Endothelial cell of umbilical vein (primary cell): Measurements from ENCODE around the gene RALGAPB. TPM values are rescaled to one million over a fixed set of nuclear protein-coding genes. Genes with fewer than 3 reads are reported as not detected.

Experiments
- BruUV-seq: library from RNA; stranded (reverse); fragments of 400-500 nt; replicated peaks from 2 replicates; lab custom pipeline; 2021; lab: Mats Ljungman, UMichigan
- CTCF ChIA-PET: fragments of 300-600, 350-600 bp; sonication (Branson Sonifier 250); formaldehyde crosslinking; loops from one replicate; lab custom pipeline; 2021; ENCODE audit warnings: antibody characterized with exemption, inconsistent platforms; lab: Charles Lee
- POLR2A ChIA-PET: fragments of 300-600, 350-600 bp; sonication (Branson Sonifier 250); formaldehyde crosslinking; loops from one replicate; lab custom pipeline; 2021; ENCODE audit warnings: antibody characterized with exemption, inconsistent platforms; lab: Charles Lee
- DNase-seq: peaks from one replicate; pipeline ENCODE4 v3.0.0-alpha.2; 2011; ENCODE audit warnings: low read depth, low spot score
- FAIRE-seq: peaks from 2 replicates; lab custom pipeline; 2011; peaks lifted over from hg19 to GRCh38; lab: Jason Lieb, UNC
- H2AFZ ChIP-seq: 2 replicates; pipeline ENCODE4 v1.6.0; 2012; ENCODE audit warnings: low read depth, low read length, control low read depth, inconsistent platforms
- H3K27ac ChIP-seq: 2 replicates; pipeline ENCODE4 v1.5.1; 2011; ENCODE audit warnings: low read depth, mild to moderate bottlenecking, control low read depth, low read length, moderate library complexity; ENCODE audit not compliant: insufficient read depth
- H3K27me3 ChIP-seq, 2 experiments: 2 replicates each; pipeline versions ENCODE4 v1.6.0 to v1.6.1; 2011; ENCODE audit warnings: low read length in 2 of 2, mixed read lengths in 1 of 2; ENCODE audit not compliant: control insufficient read depth in 2 of 2, insufficient read depth in 2 of 2
- H3K36me3 ChIP-seq, 2 experiments: 2 replicates in 1 of 2; 3 replicates in 1 of 2; pipeline ENCODE4 v1.5.1; 2011; ENCODE audit warnings: low read length in 2 of 2, mild to moderate bottlenecking in 1 of 2, moderate library complexity in 1 of 2; ENCODE audit not compliant: control insufficient read depth in 2 of 2, insufficient read depth in 2 of 2; ENCODE audit errors: extremely low read depth in 1 of 2
- H3K4me1 ChIP-seq: 3 replicates; pipeline ENCODE4 v1.5.1; 2011; ENCODE audit warnings: mild to moderate bottlenecking, low read length; ENCODE audit not compliant: control insufficient read depth, insufficient read depth; ENCODE audit errors: extremely low read depth
- H3K4me2 ChIP-seq: 2 replicates; pipeline ENCODE4 v1.6.1; 2011; ENCODE audit warnings: low read length, control low read depth, mixed read lengths; ENCODE audit not compliant: insufficient read depth
- H3K4me3 ChIP-seq, 3 experiments: fragments of 200-600 bp in 1 of 3; sonication (generic), shearing (Covaris generic) in 1 of 3; replicated peaks in 1 of 3; 2 replicates each; pipeline ENCODE4 v1.5.1; 2011 to 2016; ENCODE audit warnings: control low read depth in 3 of 3, low read length in 3 of 3, mild to moderate bottlenecking in 2 of 3, inconsistent platforms in 1 of 3, low read depth in 1 of 3, moderate library complexity in 1 of 3; ENCODE audit not compliant: insufficient read depth in 1 of 3
- H3K79me2 ChIP-seq: 2 replicates; pipeline ENCODE4 v1.6.0; 2012; ENCODE audit warnings: low read length, inconsistent platforms; ENCODE audit not compliant: control insufficient read depth, insufficient read depth
- H3K9ac ChIP-seq: replicated peaks from 2 replicates; pipeline ENCODE3; 2011; ENCODE audit warnings: low read length, control low read depth; ENCODE audit not compliant: insufficient read depth; ENCODE audit errors: extremely low read depth
- H3K9me1 ChIP-seq: replicated peaks from 3 replicates; pipeline ENCODE4 v1.6.0; 2011; ENCODE audit warnings: mild to moderate bottlenecking, low read length; ENCODE audit not compliant: control insufficient read depth, insufficient read depth; ENCODE audit errors: extremely low read depth
- H3K9me3 ChIP-seq: replicated peaks from 2 replicates; pipeline ENCODE4 v1.5.1; 2012; ENCODE audit warnings: low read length, inconsistent platforms; ENCODE audit not compliant: control insufficient read depth, insufficient read depth
- H4K20me1 ChIP-seq: replicated peaks from 2 replicates; pipeline ENCODE3; 2011; ENCODE audit warnings: mild to moderate bottlenecking, low read length; ENCODE audit not compliant: control insufficient read depth, insufficient read depth; ENCODE audit errors: extremely low read depth
- CTCF ChIP-seq, 2 donors: IDR thresholded peaks; 1 replicate in 1 of 2; 2 replicates in 1 of 2; pipeline ENCODE4 v1.5.1; 2011; ENCODE audit warnings: low read length in 2 of 2, mild to moderate bottlenecking in 2 of 2, moderate library complexity in 2 of 2, control low read depth in 1 of 2, inconsistent platforms in 1 of 2, low read depth in 1 of 2; ENCODE audit not compliant: insufficient read depth in 1 of 2; ENCODE audit errors: extremely low read depth in 1 of 2
- EZH2 ChIP-seq: IDR thresholded peaks from 2 replicates; pipeline ENCODE4 v1.6.1; 2012; ENCODE audit warnings: borderline replicate concordance, low read depth, mild to moderate bottlenecking, moderate library complexity, low read length, inconsistent platforms; ENCODE audit not compliant: severe bottlenecking
- FOS ChIP-seq: IDR thresholded peaks from 2 replicates; pipeline ENCODE4 v1.6.1; 2011; ENCODE audit warnings: mild to moderate bottlenecking, low read length, moderate library complexity, borderline replicate concordance; ENCODE audit not compliant: insufficient read depth
- GATA2 ChIP-seq: IDR thresholded peaks from 2 replicates; pipeline ENCODE4 v1.7.0; 2011; ENCODE audit warnings: low read depth, mild to moderate bottlenecking, moderate library complexity, mixed read lengths, low read length; ENCODE audit not compliant: insufficient read length, insufficient read depth
- JUN ChIP-seq: IDR thresholded peaks from 2 replicates; pipeline ENCODE4 v1.6.1; 2011; ENCODE audit warnings: borderline replicate concordance, low read depth; ENCODE audit not compliant: insufficient read length, insufficient read depth
- POLR2AphosphoS5 ChIP-seq: IDR thresholded peaks from 2 replicates; pipeline ENCODE4 v1.6.1; 2012; ENCODE audit warnings: low read depth, mild to moderate bottlenecking, control low read depth, low read length, moderate library complexity; ENCODE audit not compliant: insufficient read depth
- dilution Hi-C: fragments of 300-500 bp; cut with MboI; formaldehyde crosslinking; loops from one replicate; pipeline ENCODE4 v1.15.0; 2019; ENCODE audit warnings: low sequenced_read_pairs; ENCODE audit not compliant: extremely low pct_ligation_motif_present
- intact Hi-C: fragments of 100-400 bp; cut with micrococcal nuclease; formaldehyde crosslinking; loops from one replicate; pipeline ENCODE4 v1.10.0; 2022
- polyA plus RNA-seq, 4 experiments: library from polyadenylated mRNA; depleted of rRNA in 3 of 4; stranded (reverse) in 3 of 4; unstranded in 1 of 4; fragments of >200 nt; gene quantifications; 2 replicates each; pipeline versions ENCODE4 v1.2.1 to v1.2.3, GENCODE V29; 2011 to 2012; ENCODE audit warnings: missing spikeins in 1 of 4
- total RNA-seq: library from RNA; stranded (reverse); gene quantifications from 2 replicates; pipeline ENCODE4 v1.2.3, GENCODE V29; 2021
- TF ChIP-seq, protein P1 (sequence below): IDR thresholded peaks from 2 replicates; pipeline ENCODE4 v1.6.1; 2011; ENCODE audit not compliant: insufficient read depth, insufficient read length

Gene RALGAPB
- total and polyA plus RNA-seq, 2 donors (not counting 3 experiments of a cell fraction or from before 2014, with no cell fraction given) = 12.8 to 38.7 TPM

GRCh38 chr20:38473367-38473795 lies 738 bp downstream of the RALGAPB start:
- CTCF ChIA-PET = interaction anchor here (0.8 to 4.6 kb wide), 9 partner anchors 9 to 65 kb away, joined by 3 to 41 read pairs (median 7); partner anchors contain the start of gene SNHG17
- dilution Hi-C loops (no loop called here), intact Hi-C loops (no loop called here)
- H2AFZ ChIP-seq = no peak overlapping the region
- POLR2A ChIA-PET = interaction anchor here (1.1 to 3.0 kb wide), 3 partner anchors 26 to 55 kb away, joined by 3 to 13 read pairs (median 11); partner anchors contain the start of gene SNHG17
- H3K4me3 ChIP-seq = peak overlapping the region; percentile 53 to 79 (median 70)
- TF ChIP-seq JUN (no peak), CTCF (IDR thresholded peaks at IDR 0.05; ENCODE audit: extremely low read depth in 1 of 2, insufficient read depth in 1 of 2, low read depth in 1 of 2, low read length in 2 of 2) (peak in 1 of 2 donors; percentile 16)
- FAIRE-seq = peak; percentile 65
- H3K27ac ChIP-seq = peak overlapping the region; percentile 50
- peak overlapping the region; percentile 79 for H3K4me2 ChIP-seq
- peaks cover 2 to 4% of the 10 kb centered on the region in 2 experiments for H3K27me3 ChIP-seq
- H3K9ac ChIP-seq = peak overlapping the region; percentile 85
- H3K36me3 ChIP-seq = no peaks in the 10 kb centered on the region
- H3K4me1 ChIP-seq = peaks cover 15% of the 10 kb centered on the region
- H3K79me2 ChIP-seq = peaks cover 51% of the 10 kb centered on the region
- peaks cover 5% of the 10 kb centered on the region for H4K20me1 ChIP-seq
- BruUV-seq = no TSS peak
- H3K9me1 ChIP-seq = no peaks in the 10 kb centered on the region
- DNase-seq = peak; percentile 39
- H3K9me3 ChIP-seq = no peaks in the 10 kb centered on the region

DNA sequence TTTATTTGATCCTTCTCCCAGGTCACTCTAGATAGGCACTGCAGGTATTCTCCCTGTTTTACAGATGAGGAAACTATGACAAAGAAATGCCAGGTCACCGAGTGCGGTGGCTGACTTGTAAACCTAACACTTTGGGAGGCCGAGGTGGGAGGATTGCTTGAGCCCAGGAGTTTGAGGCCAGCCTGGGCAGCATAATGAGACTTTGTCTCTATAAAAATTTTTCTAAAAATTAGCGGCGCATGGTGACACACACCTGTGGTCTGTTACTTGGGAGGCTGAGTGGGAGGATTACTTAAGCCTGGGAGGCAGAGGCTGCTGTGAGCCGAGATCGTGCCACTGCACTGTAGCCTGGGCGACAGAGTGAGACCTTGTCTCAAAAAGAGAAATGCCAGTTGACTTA lies 5.1 kb downstream of the RALGAPB start:
- Histone ChIP-seq H3K79me2 (peaks cover 78% of the 10 kb centered on the region), H2AFZ (no peak overlapping the region), H3K4me2 (no peak overlapping the region), H3K27me3 (no peaks in the 10 kb centered on the region), H3K27ac (no peak overlapping the region), H3K4me1 (peaks cover 8% of the 10 kb centered on the region), H3K9ac (no peak overlapping the region), H3K4me3 (no peak overlapping the region), H3K36me3 (no peaks in the 10 kb centered on the region), H4K20me1 (peaks cover 5% of the 10 kb centered on the region), H3K9me1 (no peaks in the 10 kb centered on the region), H3K9me3 (no peaks in the 10 kb centered on the region)
- ChIA-PET CTCF (interaction anchor here (0.7 to 1.4 kb wide), 2 partner anchors 43 to 448 kb away, joined by 3 read pairs; partner anchors contain the start of genes FAM83D and SNHG17), POLR2A (no interaction called here)
- DNase-seq (no peak), FAIRE-seq (no peak)
- dilution Hi-C loops = no loop called here
- no TSS peak for BruUV-seq
- intact Hi-C loops = no loop called here
- TF ChIP-seq CTCF (IDR thresholded peaks at IDR 0.05; ENCODE audit: extremely low read depth in 1 of 2, insufficient read depth in 1 of 2, low read depth in 1 of 2, low read length in 2 of 2) (no peak), FOS (no peak), EZH2 (no peak), GATA2 (no peak), POLR2AphosphoS5 (no peak)
- TF ChIP-seq, protein P1, sequence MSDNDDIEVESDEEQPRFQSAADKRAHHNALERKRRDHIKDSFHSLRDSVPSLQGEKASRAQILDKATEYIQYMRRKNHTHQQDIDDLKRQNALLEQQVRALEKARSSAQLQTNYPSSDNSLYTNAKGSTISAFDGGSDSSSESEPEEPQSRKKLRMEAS = no peak
